Esophagus squamous epithelium (tissue), 5 donors: ENCODE measurements around the gene DPY19L3. TPM values are rescaled to one million over a fixed set of nuclear protein-coding genes. Genes with fewer than 3 reads are reported as not detected.

Experiments
- DNase-seq: peaks from one replicate; lab custom pipeline; 2025; lab: John Stamatoyannopoulos, UW
- H3K27ac ChIP-seq, 4 donors: fragments of 200-600 bp; sonication (generic); one replicate each; pipeline ENCODE4 v1.5.1; 2016 to 2019; ENCODE audit warnings: mild to moderate bottlenecking in 1 of 4
- H3K27me3 ChIP-seq, 4 donors: fragments of 200-600 bp; sonication (generic); 1 replicate in 3 of 4; 2 replicates in 1 of 4; pipeline versions ENCODE4 v1.5.1 to v1.6.0; 2017 to 2021; ENCODE audit warnings: antibody characterized with exemption in 1 of 4
- H3K36me3 ChIP-seq, 3 donors: fragments of 200-600 bp; sonication (generic); one replicate each; pipeline ENCODE4 v1.5.1; 2016 to 2019
- H3K4me1 ChIP-seq, 3 donors: fragments of 200-600 bp; sonication (generic); one replicate each; pipeline ENCODE4 v1.5.1; 2017 to 2019
- H3K4me3 ChIP-seq, 4 donors: fragments of 200-600 bp; sonication (generic); 1 replicate in 3 of 4; 2 replicates in 1 of 4; pipeline ENCODE4 v1.5.1; 2016 to 2019; ENCODE audit warnings: mild to moderate bottlenecking in 2 of 4, moderate library complexity in 1 of 4
- H3K9me3 ChIP-seq, 3 donors: fragments of 200-600 bp; sonication (generic); one replicate each; pipeline ENCODE4 v1.5.1; 2016 to 2019
- POLR2A ChIP-seq, 4 donors: fragments of 450-650 bp; IDR thresholded peaks; one replicate each; pipeline ENCODE4 v1.6.1; 2017; ENCODE audit warnings: antibody characterized with exemption in 4 of 4, mild to moderate bottlenecking in 4 of 4, moderate library complexity in 3 of 4
- WGBS, 2 donors: methylation state at CpG; one replicate each; pipeline ENCODE4 v1.1.5; 2018; 5-methylcytosine and 5-hydroxymethylcytosine counted together
- intact Hi-C: fragments of 100-400 bp; cut with DNase I; formaldehyde crosslinking; loops from one replicate; pipeline ENCODE4 v1.15.0; 2022
- total RNA-seq, 4 donors: library from RNA; depleted of rRNA; stranded (reverse); fragments of >200 nt; gene quantifications; one replicate each; pipeline ENCODE4 v1.1.0, GENCODE V29; 2016
- TF ChIP-seq, protein P1 (sequence below), 6 experiments: fragments of 450-650 bp in 4 of 6; fragments of 200-600 bp in 2 of 6; sonication (generic) in 2 of 6; IDR thresholded peaks; one replicate each; pipeline ENCODE4 v1.5.1; 2016 to 2019; ENCODE audit warnings: antibody characterized with exemption in 6 of 6, mild to moderate bottlenecking in 4 of 6, moderate library complexity in 4 of 6
- donor health status: DM: yes; HTN: yes; CAD: no.

The DPY19L3 gene
- total RNA-seq, 4 donors from 2014 or later, result 5.6 to 22.6 (median 16.6) TPM

DNA sequence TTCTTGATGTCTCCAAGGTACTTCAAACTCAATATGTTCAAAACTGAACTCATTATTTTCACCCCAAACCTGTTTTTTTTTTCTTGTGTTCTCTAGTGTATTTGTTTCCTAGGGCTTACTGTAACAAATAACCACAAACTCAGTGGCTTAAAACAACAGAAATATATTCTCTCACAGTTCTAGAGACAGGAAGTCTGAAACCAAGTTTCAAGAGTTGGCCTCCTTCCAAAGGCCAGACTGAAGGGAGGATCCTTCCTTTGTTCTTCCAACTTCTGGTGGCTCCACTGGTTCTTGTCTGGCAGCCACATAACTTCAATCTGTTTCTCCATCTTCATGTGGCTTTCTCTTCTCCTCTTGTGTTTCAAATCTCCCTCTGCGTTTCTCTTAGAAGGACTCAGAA, 113.5 kb downstream of the DPY19L3 start:
- no peak for DNase-seq
- 0 to 12% methylated on average over 1 of the region's 1 CpG for WGBS, 2 donors
- TF ChIP-seq, protein P1, sequence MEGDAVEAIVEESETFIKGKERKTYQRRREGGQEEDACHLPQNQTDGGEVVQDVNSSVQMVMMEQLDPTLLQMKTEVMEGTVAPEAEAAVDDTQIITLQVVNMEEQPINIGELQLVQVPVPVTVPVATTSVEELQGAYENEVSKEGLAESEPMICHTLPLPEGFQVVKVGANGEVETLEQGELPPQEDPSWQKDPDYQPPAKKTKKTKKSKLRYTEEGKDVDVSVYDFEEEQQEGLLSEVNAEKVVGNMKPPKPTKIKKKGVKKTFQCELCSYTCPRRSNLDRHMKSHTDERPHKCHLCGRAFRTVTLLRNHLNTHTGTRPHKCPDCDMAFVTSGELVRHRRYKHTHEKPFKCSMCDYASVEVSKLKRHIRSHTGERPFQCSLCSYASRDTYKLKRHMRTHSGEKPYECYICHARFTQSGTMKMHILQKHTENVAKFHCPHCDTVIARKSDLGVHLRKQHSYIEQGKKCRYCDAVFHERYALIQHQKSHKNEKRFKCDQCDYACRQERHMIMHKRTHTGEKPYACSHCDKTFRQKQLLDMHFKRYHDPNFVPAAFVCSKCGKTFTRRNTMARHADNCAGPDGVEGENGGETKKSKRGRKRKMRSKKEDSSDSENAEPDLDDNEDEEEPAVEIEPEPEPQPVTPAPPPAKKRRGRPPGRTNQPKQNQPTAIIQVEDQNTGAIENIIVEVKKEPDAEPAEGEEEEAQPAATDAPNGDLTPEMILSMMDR (IDR thresholded peaks at IDR 0.05), result no peak
- TF ChIP-seq POLR2A (IDR thresholded peaks at IDR 0.05), result no peak

GRCh38 chr19:32522967-32523366, 117.4 kb downstream of the DPY19L3 start:
- TF ChIP-seq, protein P1 (IDR thresholded peaks at IDR 0.05), result no peak
- no peak for TF ChIP-seq POLR2A (IDR thresholded peaks at IDR 0.05)
- intact Hi-C loops, result no loop called here
- Histone ChIP-seq H3K4me3 (no peak overlapping the region), H3K9me3 (no peaks in the 10 kb centered on the region), H3K27me3 (no peaks in the 10 kb centered on the region), H3K27ac (no peak overlapping the region), H3K4me1 (no peaks in the 10 kb centered on the region), H3K36me3 (no peaks in the 10 kb centered on the region)
- DNase-seq, result no peak
- WGBS, 2 donors, result 76 to 82% methylated on average over 9 of the region's 9 CpGs

More for the DNA sequence above, 113.5 kb downstream of the DPY19L3 start:
- intact Hi-C loops, result no loop called here
- Histone ChIP-seq H3K9me3 (no peaks in the 10 kb centered on the region), H3K4me1 (no peaks in the 10 kb centered on the region), H3K4me3 (no peak overlapping the region), H3K36me3 (no peaks in the 10 kb centered on the region), H3K27me3 (no peaks in the 10 kb centered on the region), H3K27ac (no peak overlapping the region)

DNA sequence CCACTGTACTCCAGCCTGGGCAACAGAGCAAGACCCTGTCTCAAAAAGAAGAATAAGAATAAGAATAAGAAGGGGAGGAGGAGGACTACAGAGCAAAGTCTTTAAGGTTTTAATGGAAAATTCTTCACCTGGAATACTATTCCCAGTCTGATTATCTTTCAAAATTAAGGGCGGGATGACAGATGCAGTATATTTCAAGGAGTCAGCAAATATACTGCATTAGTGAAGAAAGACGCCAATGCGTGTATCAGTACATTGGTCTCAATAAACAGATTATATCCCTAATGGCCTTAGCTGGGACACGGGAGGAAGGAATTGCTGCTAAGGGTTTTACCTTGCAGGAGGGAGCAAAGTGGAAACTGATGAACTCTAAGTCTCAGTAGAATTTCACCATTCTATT, 121.3 kb downstream of the DPY19L3 start:
- peaks cover 0 to 8% (median 0%) of the 10 kb centered on the region in 3 donors for H3K9me3 ChIP-seq
- no peak overlapping the region for H3K4me3 ChIP-seq
- 93% methylated on average over 4 of the region's 4 CpGs for WGBS, 2 donors
- DNase-seq, result no peak
- no peaks in the 10 kb centered on the region for H3K27me3 ChIP-seq
- no peak overlapping the region for H3K27ac ChIP-seq
- no peaks in the 10 kb centered on the region for H3K36me3 ChIP-seq
- intact Hi-C loops, result no loop called here
- no peaks in the 10 kb centered on the region for H3K4me1 ChIP-seq
- TF ChIP-seq, protein P1 (IDR thresholded peaks at IDR 0.05), result no peak
- TF ChIP-seq POLR2A (IDR thresholded peaks at IDR 0.05), result no peak

- Histone ChIP-seq H3K4me3 (no peak overlapping the region), H3K4me1 (no peaks in the 10 kb centered on the region), H3K27ac (no peak overlapping the region), H3K9me3 (peaks cover 0 to 8% (median 0%) of the 10 kb centered on the region in 3 donors), H3K27me3 (no peaks in the 10 kb centered on the region), H3K36me3 (no peaks in the 10 kb centered on the region)
- intact Hi-C loops, result no loop called here
- no peak for DNase-seq
- WGBS, 2 donors, result 61 to 80% methylated on average over 1 to 2 of the region's 2 CpGs
- TF ChIP-seq, protein P1 (IDR thresholded peaks at IDR 0.05), result no peak
- TF ChIP-seq POLR2A (IDR thresholded peaks at IDR 0.05), result no peak
These were observed 125.2 kb downstream of the DPY19L3 start for GRCh38 chr19:32530773-32531172.

DNA sequence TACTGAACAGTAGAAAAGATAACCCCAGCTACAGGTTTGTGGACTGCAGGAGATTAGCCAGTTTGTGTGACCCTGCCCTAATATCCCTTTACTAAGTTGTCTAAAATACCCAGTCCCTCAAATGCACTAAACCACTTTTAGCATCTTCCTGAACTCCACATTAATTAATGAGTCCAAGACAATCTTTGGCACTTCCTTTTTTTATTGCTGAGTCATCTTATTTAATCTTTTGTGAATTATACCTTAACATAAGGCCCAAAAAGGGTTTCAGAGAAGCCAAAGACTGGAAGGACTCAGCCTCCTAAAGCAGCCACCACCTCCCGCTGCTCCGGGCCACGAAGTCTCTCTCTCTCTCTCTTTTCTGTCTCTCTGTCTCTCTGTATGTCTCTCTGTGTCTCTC, 126.7 kb downstream of the DPY19L3 start:
- Histone ChIP-seq H3K27me3 (no peaks in the 10 kb centered on the region), H3K36me3 (no peaks in the 10 kb centered on the region), H3K9me3 (peaks cover 0 to 8% (median 0%) of the 10 kb centered on the region in 3 donors), H3K4me1 (no peaks in the 10 kb centered on the region), H3K4me3 (no peak overlapping the region), H3K27ac (no peak overlapping the region)
- no peak for DNase-seq
- intact Hi-C loops, result no loop called here
- no peak for TF ChIP-seq POLR2A (IDR thresholded peaks at IDR 0.05)
- TF ChIP-seq, protein P1 (IDR thresholded peaks at IDR 0.05), result no peak
- 74 to 78% methylated on average over 3 of the region's 3 CpGs for WGBS, 2 donors

Other genes with a start within 250 kb of the DPY19L3 start
- gene ZNF507, start 60.2 kb upstream of the DPY19L3 start, total RNA-seq, result 10 to 100 TPM in 1 of 4 donors, 1 to 10 TPM in 3; 5.1 to 19.8 (median 9.3) TPM
- 100 to 1,000 TPM in 3 of 4 donors, 10 to 100 TPM in 1; 97.3 to 127 (median 110) TPM for gene PDCD5, start 175.4 kb downstream of the DPY19L3 start, total RNA-seq